GM13976 (cell line): Measurements from ENCODE around the gene UHRF1.
"Not testable (repeated sequence)": the region's sequence is repeated elsewhere in the genome, so short reads cannot be mapped to it uniquely, and the experiment has no call there.

Experiments
- DNase-seq: peaks from one replicate; pipeline ENCODE4 v3.0.0; 2012; ENCODE audit warnings: low spot score
- CTCF ChIP-seq: IDR thresholded peaks from 2 replicates; pipeline ENCODE4 v1.5.1; 2012; ENCODE audit warnings: borderline replicate concordance, mild to moderate bottlenecking; ENCODE audit not compliant: insufficient read depth; ENCODE audit errors: extremely low read depth, missing control alignments, control extremely low read depth
- in situ Hi-C: fragments of 300-500 bp; cut with MboI; formaldehyde crosslinking; loops from one replicate; pipeline ENCODE4 v1.12.0; 2022; ENCODE audit warnings: low sequenced_read_pairs, mixed read lengths, inconsistent platforms; ENCODE audit not compliant: unreplicated experiment

The UHRF1 gene

GRCh38 chr19:4935444-4935843 is 26.1 kb downstream of the UHRF1 start:
- TF ChIP-seq CTCF, result no peak
- in situ Hi-C loops, result no loop called here
- DNase-seq, result no peak

GRCh38 chr19:4937060-4937459 is 27.8 kb downstream of the UHRF1 start:
- in situ Hi-C loops, result no loop called here
- TF ChIP-seq CTCF, result no peak
- no peak for DNase-seq

GRCh38 chr19:4938461-4938860 is 29.2 kb downstream of the UHRF1 start:
- in situ Hi-C loops, result not testable (repeated sequence)

GRCh38 chr19:4939466-4939865 is 30.2 kb downstream of the UHRF1 start:
- no peak for DNase-seq
- no peak for TF ChIP-seq CTCF
- in situ Hi-C loops, result no loop called here

More at GRCh38 chr19:4938461-4938860, 29.2 kb downstream of the UHRF1 start:
- DNase-seq, result not testable (repeated sequence)

- DNase-seq, in situ Hi-C loops: not testable (repeated sequence)
These were observed 32.4 kb downstream of the UHRF1 start for GRCh38 chr19:4941638-4942169.

GRCh38 chr19:4950650-4951049 is 41.3 kb downstream of the UHRF1 start:
- in situ Hi-C loops, DNase-seq: not testable (repeated sequence)

- in situ Hi-C loops, result no loop called here
- DNase-seq, result no peak
- TF ChIP-seq CTCF, result no peak
These were observed 42.4 kb downstream of the UHRF1 start for GRCh38 chr19:4951656-4952055.

- in situ Hi-C loops, result no loop called here
- DNase-seq, result no peak
- no peak for TF ChIP-seq CTCF
These were observed 43.6 kb downstream of the UHRF1 start for GRCh38 chr19:4952945-4953344.

GRCh38 chr19:4954320-4955149 is 45.2 kb downstream of the UHRF1 start:
- in situ Hi-C loops, DNase-seq: not testable (repeated sequence)
